Measurements from ENCODE around the gene VEGFB. TPM values are rescaled to one million over a fixed set of nuclear protein-coding genes. Genes with fewer than 3 reads are reported as not detected.
A peak's percentile ranks its signal among the peaks of the same experiment; 100 is the strongest.

The VEGFB gene
- total RNA-seq, 2 experiments from 2014 or later: 49.1 to 58.5 TPM

DNA sequence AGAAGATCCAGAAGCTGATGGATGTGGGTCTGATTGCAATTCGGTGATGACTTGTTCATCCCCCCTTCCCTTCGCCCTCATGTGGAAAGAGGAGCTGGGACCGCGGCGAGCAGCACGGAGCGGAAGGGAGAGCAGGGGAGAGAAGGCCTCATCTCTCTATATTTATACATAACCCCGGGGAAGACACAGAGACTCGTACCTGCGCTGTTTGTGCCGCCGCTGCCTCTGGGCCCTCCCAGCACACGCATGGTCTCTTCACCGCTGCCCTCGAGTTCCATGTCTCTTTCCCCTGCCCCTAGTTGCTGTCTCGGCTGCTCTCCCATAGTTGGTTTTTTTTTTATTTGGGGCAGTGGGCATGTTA, 30.3 kb upstream of the VEGFB start:
- Mint-ChIP-seq H3K9me3 (no peaks in the 10 kb centered on the region), H3K36me3 (ENCODE audit: low read depth) (peaks cover 84% of the 10 kb centered on the region), H3K27ac (peak overlapping the region; percentile 81), H3K4me3 (no peak overlapping the region), H3K27me3 (no peaks in the 10 kb centered on the region), H3K4me1 (peaks cover 48% of the 10 kb centered on the region)
- CTCF ChIA-PET: interaction anchor here (0.7 to 7.0 kb wide), 24 partner anchors 9 to 157 kb away, joined by 3 to 154 read pairs (median 7); partner anchors contain the start of genes BAD, CATSPERZ, DNAJC4 and ESRRA
- DNase-seq: no peak
- POLR2A ChIA-PET: interaction anchor here (0.8 to 11.9 kb wide), 11 partner anchors 13 to 230 kb away, joined by 3 to 275 read pairs (median 35); partner anchors contain the start of genes CATSPERZ, CCDC88B, COX8A and ESRRA

DNA sequence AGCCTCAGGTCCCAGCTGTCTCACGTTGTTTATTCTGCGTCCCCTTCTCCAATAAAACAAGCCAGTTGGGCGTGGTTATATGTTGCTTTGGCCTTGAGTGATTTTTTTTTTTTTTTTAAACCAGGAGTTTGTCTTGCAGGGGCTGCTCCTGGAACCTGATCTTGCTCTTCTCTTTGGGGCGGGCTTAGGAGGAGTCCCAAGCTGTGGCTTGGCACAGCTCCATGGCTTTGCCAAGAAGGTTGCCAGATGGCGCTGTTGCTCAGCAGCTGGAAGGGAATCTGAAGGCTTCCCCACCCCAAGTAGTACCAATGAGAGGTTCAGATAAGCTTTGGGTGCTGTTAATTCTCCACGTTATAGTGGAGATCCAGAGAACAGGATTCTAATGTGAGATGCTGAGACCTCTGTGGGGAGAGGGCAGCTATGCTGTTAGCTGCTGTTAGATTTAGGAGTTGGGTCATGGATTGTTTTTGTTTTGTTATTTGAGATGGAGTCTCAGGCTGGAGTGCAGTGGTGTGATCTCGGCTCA, 29.9 kb upstream of the VEGFB start:
- Mint-ChIP-seq H3K27ac (peak overlapping the region; percentile 81), H3K9me3 (no peaks in the 10 kb centered on the region), H3K36me3 (ENCODE audit: low read depth) (peaks cover 85% of the 10 kb centered on the region), H3K27me3 (no peaks in the 10 kb centered on the region), H3K4me1 (peaks cover 52% of the 10 kb centered on the region), H3K4me3 (peak overlapping the region; percentile 48)
- POLR2A ChIA-PET: interaction anchor here (0.8 to 11.9 kb wide), 12 partner anchors 14 to 230 kb away, joined by 3 to 275 read pairs (median 21); partner anchors contain the start of genes CATSPERZ, CCDC88B, COX8A and ESRRA
- peak; percentile 84 for DNase-seq
- CTCF ChIA-PET: interaction anchor here (0.7 to 7.0 kb wide), 26 partner anchors 9 to 156 kb away, joined by 3 to 154 read pairs (median 6); partner anchors contain the start of genes BAD, CATSPERZ, DNAJC4 and ESRRA

DNA sequence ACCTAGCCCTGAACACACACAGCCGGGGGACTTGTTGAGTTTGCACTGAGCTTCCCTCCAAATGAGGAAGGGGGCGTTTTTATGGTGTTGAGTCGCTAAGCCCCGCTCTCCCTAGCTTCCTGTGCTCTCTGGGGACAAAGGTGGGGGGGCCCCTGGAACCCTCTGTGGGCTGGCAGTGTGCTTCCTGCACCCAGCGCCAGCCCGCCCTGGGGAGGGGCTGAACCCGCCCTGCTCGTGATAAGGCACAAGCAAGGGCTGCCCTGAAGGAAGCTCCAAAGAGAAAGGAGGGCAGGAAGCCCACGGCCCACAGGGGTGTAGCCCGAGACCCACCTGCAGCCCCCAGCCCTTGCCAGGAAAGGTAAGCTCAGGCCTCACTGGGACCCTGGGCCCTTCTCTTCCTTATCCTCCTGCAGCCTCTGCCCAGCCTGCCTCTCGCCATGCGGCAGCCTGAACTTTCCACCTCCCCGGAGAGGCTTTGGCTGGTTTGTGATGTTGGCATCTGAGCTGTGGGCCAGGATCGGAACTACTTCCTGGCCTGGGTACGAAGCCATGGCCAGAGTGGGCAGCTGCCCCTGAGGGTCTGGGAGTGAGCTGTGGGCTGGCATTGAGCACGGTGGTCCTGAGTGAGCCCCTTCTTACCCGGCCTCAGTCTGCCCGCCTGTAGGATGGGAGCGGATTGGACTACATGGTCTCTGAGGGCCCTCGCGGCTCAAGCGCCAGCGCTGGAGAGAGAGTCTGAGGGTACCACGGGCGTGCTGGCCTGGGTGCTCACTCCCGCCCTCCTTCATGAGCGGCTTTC, 27.7 kb upstream of the VEGFB start, which contains the start of gene FERMT3:
FERMT3 (plus strand) TSS at position 265 of the 799 bp plus-strand sequence. CDS start 644 bp downstream, outside the sequence.
- H3K36me3 Mint-ChIP-seq (ENCODE audit: low read depth): peaks cover 80% of the 10 kb centered on the region
- DNase-seq: peak; percentile 86
- ChIA-PET CTCF (interaction anchor here (0.6 to 7.0 kb wide), 18 partner anchors 9 to 150 kb away, joined by 3 to 154 read pairs (median 6); partner anchors contain the start of genes BAD, CATSPERZ, DNAJC4 and ESRRA), POLR2A (interaction anchor here (0.6 to 11.9 kb wide), 28 partner anchors 14 to 1325 kb away, joined by 3 to 275 read pairs (median 8); partner anchors contain the start of genes BAD, CATSPERZ, CCDC88B and DNAJC4)
- H3K27me3 Mint-ChIP-seq: no peaks in the 10 kb centered on the region
- no peaks in the 10 kb centered on the region for H3K9me3 Mint-ChIP-seq
- H3K4me1 Mint-ChIP-seq: peaks cover 55% of the 10 kb centered on the region
- H3K4me3 Mint-ChIP-seq: peak within 1 kb of the TSS; percentile 86
- H3K27ac Mint-ChIP-seq: peak within 1 kb of the TSS; percentile 96

DNA sequence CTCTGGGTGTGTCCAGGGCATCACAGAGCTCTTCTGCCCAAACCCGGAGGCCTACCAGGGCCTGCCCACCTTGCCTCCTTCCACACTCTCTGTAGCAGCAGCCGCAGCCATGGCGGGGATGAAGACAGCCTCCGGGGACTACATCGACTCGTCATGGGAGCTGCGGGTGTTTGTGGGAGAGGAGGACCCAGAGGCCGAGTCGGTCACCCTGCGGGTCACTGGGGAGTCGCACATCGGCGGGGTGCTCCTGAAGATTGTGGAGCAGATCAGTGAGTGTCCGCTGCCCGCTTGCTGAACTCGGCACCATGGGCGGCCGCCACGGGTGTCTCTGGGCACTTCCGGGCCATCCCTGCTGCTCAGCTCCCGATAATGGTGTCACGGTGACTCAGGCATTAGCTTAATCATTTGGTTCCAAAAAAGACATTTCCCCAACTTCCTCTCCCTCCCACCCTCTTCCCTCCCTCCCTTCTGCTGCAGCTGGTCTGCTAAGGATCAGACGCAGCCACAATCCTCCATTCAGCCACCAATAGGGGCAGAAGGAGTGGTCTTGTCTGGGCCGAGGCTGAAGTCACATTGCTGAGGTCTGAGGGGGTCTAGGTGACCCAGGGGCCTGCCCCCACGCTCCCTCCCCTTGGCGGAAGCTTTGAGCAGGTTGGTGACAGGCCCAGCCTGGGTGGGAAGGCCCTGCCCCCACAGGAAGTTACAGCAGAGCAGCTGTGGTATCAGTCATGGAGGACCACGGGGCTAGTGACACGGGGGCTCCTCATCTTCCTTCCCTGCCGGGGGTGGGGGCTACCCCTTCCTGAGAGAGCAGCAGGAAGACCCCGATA, 26.9 kb upstream of the VEGFB start:
- Mint-ChIP-seq H3K4me3 (peak overlapping the region; percentile 86), H3K27me3 (no peaks in the 10 kb centered on the region), H3K36me3 (ENCODE audit: low read depth) (peaks cover 81% of the 10 kb centered on the region), H3K27ac (peak overlapping the region; percentile 96), H3K4me1 (peaks cover 60% of the 10 kb centered on the region), H3K9me3 (no peaks in the 10 kb centered on the region)
- POLR2A ChIA-PET: interaction anchor here (0.6 to 11.9 kb wide), 24 partner anchors 13 to 1326 kb away, joined by 3 to 275 read pairs (median 10); partner anchors contain the start of genes BAD, CATSPERZ, DNAJC4 and ESRRA
- CTCF ChIA-PET: interaction anchor here (0.6 to 7.0 kb wide), 14 partner anchors 8 to 149 kb away, joined by 3 to 154 read pairs (median 8); partner anchors contain the start of genes BAD, CATSPERZ, DNAJC4 and ESRRA
- peak; percentile 88 for DNase-seq

DNA sequence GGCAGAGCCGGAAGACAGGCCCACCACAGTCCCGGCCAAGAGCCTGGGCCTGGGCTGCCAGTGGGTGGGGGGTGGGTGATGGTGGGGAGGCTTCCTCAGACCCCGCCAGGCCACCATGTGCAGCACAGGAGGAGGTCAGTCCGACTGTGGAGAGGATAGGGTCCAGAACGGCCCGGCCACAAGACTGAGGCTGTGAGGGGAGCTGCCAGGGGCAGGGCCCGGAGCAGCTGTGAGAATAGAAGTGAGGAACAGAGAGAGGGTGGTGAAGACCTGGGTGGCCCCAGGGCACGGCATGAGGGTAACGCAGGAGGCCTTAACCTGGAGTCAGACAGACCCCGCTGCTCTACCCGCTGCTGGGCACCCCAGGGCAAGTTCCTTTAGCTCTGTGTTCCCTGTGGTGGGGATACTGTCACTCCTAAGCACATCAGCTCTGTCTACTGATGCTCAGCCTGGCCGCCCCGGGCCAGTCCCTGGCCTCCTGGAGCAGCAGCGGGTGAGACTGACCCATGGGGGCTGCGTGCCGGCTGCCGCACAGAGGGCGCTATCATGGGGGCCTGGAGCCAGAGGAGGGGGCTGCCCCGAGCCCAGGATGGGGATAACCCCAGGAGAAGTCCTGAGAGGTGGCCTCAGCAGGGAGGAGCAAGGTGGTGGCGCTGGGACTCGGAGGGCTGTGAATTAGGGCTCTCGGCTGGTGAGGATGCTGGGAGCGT, 26.1 kb upstream of the VEGFB start:
- H3K9me3 Mint-ChIP-seq: no peaks in the 10 kb centered on the region
- peaks cover 81% of the 10 kb centered on the region for H3K36me3 Mint-ChIP-seq (ENCODE audit: low read depth)
- peak overlapping the region; percentile 96 for H3K27ac Mint-ChIP-seq
- H3K4me1 Mint-ChIP-seq: peaks cover 61% of the 10 kb centered on the region
- no peak for DNase-seq
- peak overlapping the region; percentile 86 for H3K4me3 Mint-ChIP-seq
- CTCF ChIA-PET: interaction anchor here (1.5 to 7.0 kb wide), 6 partner anchors 20 to 134 kb away, joined by 5 to 154 read pairs (median 25); partner anchors contain the start of genes CATSPERZ, DNAJC4, ESRRA and NUDT22
- H3K27me3 Mint-ChIP-seq: no peaks in the 10 kb centered on the region
- POLR2A ChIA-PET: interaction anchor here (1.1 to 11.9 kb wide), 16 partner anchors 13 to 537 kb away, joined by 3 to 275 read pairs (median 20); partner anchors contain the start of genes BAD, CATSPERZ, DNAJC4 and ESRRA

DNA sequence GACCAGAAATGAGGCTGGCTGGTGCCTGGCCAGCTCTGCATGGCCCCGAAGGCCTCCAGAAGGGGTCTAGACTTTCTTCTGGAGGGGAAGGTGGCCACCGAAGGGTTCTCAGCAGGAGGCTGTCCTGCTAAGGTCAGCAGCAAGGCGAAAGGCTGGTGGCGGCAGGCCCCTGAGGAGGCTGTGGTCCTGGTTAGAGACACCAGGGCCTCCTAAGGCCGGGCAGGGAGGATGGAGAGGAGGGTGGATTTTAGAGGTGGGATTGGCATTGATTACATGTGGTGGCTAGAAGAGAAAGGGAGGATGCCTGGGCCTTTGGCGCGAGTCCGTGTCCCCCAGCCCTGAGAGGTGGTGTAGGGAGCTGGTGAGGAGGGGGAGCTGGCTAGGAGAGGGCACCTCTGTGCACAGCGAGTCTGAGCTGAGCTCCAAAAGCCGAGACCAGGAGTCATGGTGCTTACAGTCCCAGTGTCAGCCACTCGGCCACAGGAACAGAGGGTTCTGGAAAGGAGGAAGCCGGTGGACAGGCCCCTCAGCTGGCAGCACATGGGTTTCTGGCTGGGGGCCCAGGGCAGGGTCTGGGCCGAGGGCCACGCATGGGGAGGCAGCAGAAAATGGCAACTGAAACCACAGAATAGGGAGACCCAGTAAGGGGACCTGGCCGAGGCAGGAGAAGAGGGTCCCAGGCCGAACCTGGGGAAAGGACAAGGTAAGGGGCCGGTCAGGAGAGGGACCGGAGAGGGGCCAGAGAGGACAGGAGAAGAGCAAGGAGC, 25.4 kb upstream of the VEGFB start:
- CTCF ChIA-PET: interaction anchor here (5.4 to 7.0 kb wide), 2 partner anchors 23 to 94 kb away, joined by 71 to 154 read pairs; partner anchors contain the start of genes CATSPERZ, ESRRA and STIP1
- no peak for DNase-seq
- Mint-ChIP-seq H3K4me3 (peak overlapping the region; percentile 51), H3K9me3 (no peaks in the 10 kb centered on the region), H3K36me3 (ENCODE audit: low read depth) (peaks cover 77% of the 10 kb centered on the region), H3K4me1 (peaks cover 58% of the 10 kb centered on the region), H3K27ac (peak overlapping the region; percentile 96), H3K27me3 (no peaks in the 10 kb centered on the region)
- POLR2A ChIA-PET: interaction anchor here (1.1 to 11.9 kb wide), 10 partner anchors 12 to 343 kb away, joined by 3 to 275 read pairs (median 48); partner anchors contain the start of genes CATSPERZ, DNAJC4, ESRRA and FKBP2

DNA sequence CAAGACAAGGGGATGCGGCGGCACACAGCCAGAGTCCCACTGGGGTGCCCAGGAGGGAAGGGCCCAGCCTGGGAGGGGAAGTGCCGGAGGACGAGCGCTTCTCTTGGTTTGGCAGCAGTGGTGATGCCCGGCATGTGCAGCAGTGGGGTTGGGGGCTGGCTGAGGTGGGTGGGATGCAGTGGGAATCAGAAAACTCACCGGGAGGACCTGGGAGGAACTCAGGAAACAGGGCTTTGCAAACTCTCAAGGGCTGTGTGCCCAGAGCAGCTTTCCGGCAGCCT, 24.9 kb upstream of the VEGFB start:
- no peaks in the 10 kb centered on the region for H3K9me3 Mint-ChIP-seq
- H3K36me3 Mint-ChIP-seq (ENCODE audit: low read depth): peaks cover 74% of the 10 kb centered on the region
- peak overlapping the region; percentile 96 for H3K27ac Mint-ChIP-seq
- DNase-seq: no peak
- CTCF ChIA-PET: no interaction called here
- POLR2A ChIA-PET: interaction anchor here (1.2 to 11.9 kb wide), 4 partner anchors 11 to 61 kb away, joined by 3 to 275 read pairs (median 180); partner anchors contain the start of genes NUDT22, STIP1 and TRPT1
- H3K27me3 Mint-ChIP-seq: no peaks in the 10 kb centered on the region
- H3K4me3 Mint-ChIP-seq: no peak overlapping the region
- peaks cover 53% of the 10 kb centered on the region for H3K4me1 Mint-ChIP-seq

DNA sequence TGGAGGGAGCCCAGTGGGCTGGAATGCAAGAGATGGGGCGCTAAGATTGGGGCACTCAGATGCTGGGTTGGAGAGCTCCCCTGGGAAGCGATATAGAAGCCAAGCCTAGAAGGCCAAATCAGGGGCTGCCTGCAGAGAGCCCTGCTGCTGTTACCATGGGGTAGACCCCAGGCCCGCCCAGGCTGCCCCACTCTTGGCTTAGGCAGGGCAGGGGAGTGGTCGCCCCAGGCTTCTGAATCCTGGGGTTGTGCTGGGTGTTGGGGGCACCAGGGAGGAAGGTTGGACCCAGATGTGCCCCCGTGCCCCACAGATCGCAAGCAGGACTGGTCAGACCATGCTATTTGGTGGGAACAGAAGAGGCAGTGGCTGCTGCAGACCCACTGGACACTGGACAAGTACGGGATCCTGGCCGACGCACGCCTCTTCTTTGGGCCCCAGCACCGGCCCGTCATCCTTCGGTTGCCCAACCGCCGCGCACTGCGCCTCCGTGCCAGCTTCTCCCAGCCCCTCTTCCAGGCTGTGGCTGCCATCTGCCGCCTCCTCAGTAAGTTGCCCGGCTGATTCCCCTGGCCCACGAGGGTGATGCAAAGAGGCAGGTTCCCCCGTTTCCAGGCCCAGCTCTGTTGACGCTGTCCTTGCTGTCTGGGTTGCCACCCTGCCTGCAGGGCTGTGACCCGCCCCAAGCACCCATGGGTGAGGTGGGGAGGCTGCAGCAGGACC, 23.9 kb upstream of the VEGFB start:
- Mint-ChIP-seq H3K27me3 (no peaks in the 10 kb centered on the region), H3K9me3 (no peaks in the 10 kb centered on the region), H3K27ac (no peak overlapping the region), H3K4me3 (no peak overlapping the region), H3K36me3 (ENCODE audit: low read depth) (peaks cover 77% of the 10 kb centered on the region), H3K4me1 (peaks cover 49% of the 10 kb centered on the region)
- POLR2A ChIA-PET: interaction anchor here (0.5 to 11.9 kb wide), 6 partner anchors 10 to 91 kb away, joined by 3 to 275 read pairs (median 8); partner anchors contain the start of genes FKBP2, NUDT22, STIP1 and TRPT1
- CTCF ChIA-PET: interaction anchor here (0.8 kb wide), 1 partner anchor 61 kb away, joined by 4 read pairs; no protein-coding TSS in a partner anchor
- DNase-seq: no peak

DNA sequence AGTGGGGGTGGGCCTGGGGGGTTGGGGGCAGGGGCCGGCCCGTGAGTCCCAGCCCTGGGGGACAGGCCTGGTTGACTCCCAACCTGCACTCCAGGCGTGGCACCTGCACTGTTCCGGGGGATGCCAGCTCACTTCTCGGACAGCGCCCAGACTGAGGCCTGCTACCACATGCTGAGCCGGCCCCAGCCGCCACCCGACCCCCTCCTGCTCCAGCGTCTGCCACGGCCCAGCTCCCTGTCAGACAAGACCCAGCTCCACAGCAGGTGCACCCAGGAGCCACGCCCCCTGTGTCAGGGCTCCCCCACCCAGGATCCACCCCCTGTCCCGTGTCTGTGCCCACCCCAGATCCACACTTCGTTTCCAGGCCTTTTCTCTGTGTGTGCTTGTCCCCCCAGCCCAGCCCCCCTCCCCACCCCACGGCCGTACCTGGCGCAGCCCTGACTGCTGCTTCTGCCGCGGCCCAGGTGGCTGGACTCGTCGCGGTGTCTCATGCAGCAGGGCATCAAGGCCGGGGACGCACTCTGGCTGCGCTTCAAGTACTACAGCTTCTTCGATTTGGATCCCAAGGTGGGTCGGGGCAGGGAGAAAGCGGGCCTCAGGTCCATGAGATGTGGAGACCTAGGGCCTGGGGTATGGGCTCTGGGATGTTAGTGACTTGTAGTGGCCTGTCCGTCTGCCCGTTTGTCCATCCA, 23.1 kb upstream of the VEGFB start:
- Mint-ChIP-seq H3K27ac (no peak overlapping the region), H3K4me1 (peaks cover 40% of the 10 kb centered on the region), H3K36me3 (ENCODE audit: low read depth) (peaks cover 70% of the 10 kb centered on the region), H3K9me3 (no peaks in the 10 kb centered on the region), H3K27me3 (no peaks in the 10 kb centered on the region), H3K4me3 (no peak overlapping the region)
- no peak for DNase-seq
- CTCF ChIA-PET: interaction anchor here (0.8 kb wide), 1 partner anchor 15 kb away, joined by 3 read pairs; the partner anchor contains the start of genes NUDT22 and TRPT1
- POLR2A ChIA-PET: interaction anchor here (1.3 to 11.9 kb wide), 5 partner anchors 9 to 59 kb away, joined by 3 to 275 read pairs (median 11); partner anchors contain the start of genes FKBP2, NUDT22, STIP1 and TRPT1

DNA sequence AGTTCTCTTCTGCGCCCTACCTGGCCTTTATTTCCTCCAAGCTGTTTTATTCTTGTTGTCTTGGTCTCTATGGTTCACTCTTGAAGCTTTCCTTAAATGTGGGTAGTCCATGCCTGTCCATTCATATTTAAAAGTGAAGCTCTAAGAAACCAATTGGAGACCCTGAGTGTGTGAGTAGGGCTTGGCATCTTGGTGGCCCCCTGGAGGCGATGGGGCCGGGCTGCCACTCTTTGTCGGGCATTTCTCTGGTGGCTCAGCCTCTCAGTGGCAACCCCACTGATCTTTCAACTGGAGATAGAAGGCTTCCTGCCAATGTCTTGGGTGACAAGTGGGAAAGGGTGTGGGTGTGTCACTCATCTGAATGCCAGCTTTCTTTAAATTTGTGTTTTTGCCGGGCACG, 17.5 kb upstream of the VEGFB start:
- no peaks in the 10 kb centered on the region for H3K27me3 Mint-ChIP-seq
- H3K4me1 Mint-ChIP-seq: peaks cover 13% of the 10 kb centered on the region
- no peaks in the 10 kb centered on the region for H3K9me3 Mint-ChIP-seq
- DNase-seq: no peak
- CTCF ChIA-PET: interaction anchor here (0.7 to 1.5 kb wide), 5 partner anchors 12 to 551 kb away, joined by 3 to 5 read pairs (median 4); partner anchors contain the start of gene STIP1
- POLR2A ChIA-PET: interaction anchor here (14.6 kb wide), 1 partner anchor 9 kb away, joined by 275 read pairs; the partner anchor contains the start of gene FERMT3
- no peak overlapping the region for H3K27ac Mint-ChIP-seq
- no peak overlapping the region for H3K4me3 Mint-ChIP-seq
- peaks cover 50% of the 10 kb centered on the region for H3K36me3 Mint-ChIP-seq (ENCODE audit: low read depth)
